Measurements from ENCODE around the gene DEFB121. TPM values are rescaled to one million over a fixed set of nuclear protein-coding genes. Genes with fewer than 3 reads are reported as not detected.
"Not testable (repeated sequence)": the region's sequence is repeated elsewhere in the genome, so short reads cannot be mapped to it uniquely, and the experiment has no call there.

DEFB121 gene
- total RNA-seq (2014; rRNA removed), result not detected in 2 replicates
- polyA plus RNA-seq (2012), result not detected

- DNase-seq (ENCODE audit: low read depth), result no peak
Observed at GRCh38 chr20:31406115-31406514, at the start of gene DEFB121. TSS of gene DEFB121 (minus strand) at chr20:31406215. CDS start at chr20:31406152, 63 bp downstream.

GRCh38 chr20:31454361-31454760 lies 48.3 kb upstream of the DEFB121 start:
- no peak for DNase-seq (ENCODE audit: low read depth)

- DNase-seq (ENCODE audit: low read depth), result no peak
Observed at GRCh38 chr20:31452575-31452974, 46.6 kb upstream of the DEFB121 start.

GRCh38 chr20:31449511-31450414 lies 43.7 kb upstream of the DEFB121 start:
- DNase-seq (ENCODE audit: low read depth), result no peak

- no peak for DNase-seq (ENCODE audit: low read depth)
Observed at GRCh38 chr20:31446084-31446819, 40.2 kb upstream of the DEFB121 start.

- DNase-seq (ENCODE audit: low read depth), result no peak
Observed at GRCh38 chr20:31440012-31440659, 34.1 kb upstream of the DEFB121 start, which contains the start of gene DEFB123. TSS of gene DEFB123 (plus strand) at chr20:31440632. CDS start at chr20:31440699, 67 bp downstream.

GRCh38 chr20:31430568-31431115 lies 24.6 kb upstream of the DEFB121 start:
- DNase-seq (ENCODE audit: low read depth), result no peak

GRCh38 chr20:31427576-31427975 lies 21.6 kb upstream of the DEFB121 start:
- not testable (repeated sequence) for DNase-seq (ENCODE audit: low read depth)

- DNase-seq (ENCODE audit: low read depth), result not testable (repeated sequence)
Observed at GRCh38 chr20:31426891-31427551, 21.0 kb upstream of the DEFB121 start.

- no peak for DNase-seq (ENCODE audit: low read depth)
Observed at GRCh38 chr20:31425797-31426196, 19.8 kb upstream of the DEFB121 start.

- no peak for DNase-seq (ENCODE audit: low read depth)
Observed at GRCh38 chr20:31418307-31418706, 12.3 kb upstream of the DEFB121 start.

- DNase-seq (ENCODE audit: low read depth), result no peak
Observed at GRCh38 chr20:31415653-31416052, 9.6 kb upstream of the DEFB121 start.

GRCh38 chr20:31414381-31414780 lies 8.4 kb upstream of the DEFB121 start:
- DNase-seq (ENCODE audit: low read depth), result no peak

- DNase-seq (ENCODE audit: low read depth), result no peak
Observed at GRCh38 chr20:31410011-31410410, 4.0 kb upstream of the DEFB121 start.

- DNase-seq (ENCODE audit: low read depth), result no peak
Observed at GRCh38 chr20:31403886-31404285, 2.1 kb downstream of the DEFB121 start.

GRCh38 chr20:31394900-31395299 lies 11.1 kb downstream of the DEFB121 start:
- no peak for DNase-seq (ENCODE audit: low read depth)

- DNase-seq (ENCODE audit: low read depth), result no peak
Observed at GRCh38 chr20:31392836-31393235, 13.2 kb downstream of the DEFB121 start.

- no peak for DNase-seq (ENCODE audit: low read depth)
Observed at GRCh38 chr20:31390490-31390889, 15.5 kb downstream of the DEFB121 start, which contains the start of gene DEFB119. TSS of gene DEFB119 (minus strand) at chr20:31390590. CDS start at chr20:31390483, 107 bp downstream.

GRCh38 chr20:31374346-31374745 lies 31.7 kb downstream of the DEFB121 start:
- no peak for DNase-seq (ENCODE audit: low read depth)

GRCh38 chr20:31368301-31368700 lies 37.7 kb downstream of the DEFB121 start, which contains the start of gene DEFB118:
TSS of gene DEFB118 (plus strand) at chr20:31368601. CDS start at chr20:31368651, 50 bp downstream.
- no peak for DNase-seq (ENCODE audit: low read depth)

- DNase-seq (ENCODE audit: low read depth), result not testable (repeated sequence)
Observed at GRCh38 chr20:31364272-31364671, 41.7 kb downstream of the DEFB121 start.
